Measurements from ENCODE around the gene SPAG6. TPM values are rescaled to one million over a fixed set of nuclear protein-coding genes. Genes with fewer than 3 reads are reported as not detected.

The SPAG6 gene
- total RNA-seq, 4 donors from 2014 or later: 0.64 to 0.75 TPM; not detected in 2

GRCh38 chr10:22458272-22459038 is 113.2 kb downstream of the SPAG6 start:
- 92 to 94% methylated on average over 9 of the region's 9 CpGs for WGBS, 2 donors
- no peak for TF ChIP-seq POLR2A (IDR thresholded peaks at IDR 0.05)
- no peak for TF ChIP-seq CTCF (IDR thresholded peaks at IDR 0.05)
- H3K4me3 ChIP-seq (ENCODE audit: low read depth, poor library complexity, severe bottlenecking): no peak overlapping the region
- intact Hi-C loops (cut with DNase I; ENCODE audit: low total_unique reads): no loop called here
- DNase-seq (ENCODE audit: low spot score in 2 of 2): no peak

- H3K4me3 ChIP-seq (ENCODE audit: low read depth, poor library complexity, severe bottlenecking): no peak overlapping the region
- intact Hi-C loops (cut with DNase I; ENCODE audit: low total_unique reads): no loop called here
- DNase-seq (ENCODE audit: low spot score in 2 of 2): no peak
- TF ChIP-seq CTCF (IDR thresholded peaks at IDR 0.05) (no peak), POLR2A (IDR thresholded peaks at IDR 0.05) (no peak)
- 80 to 81% methylated on average over 2 of the region's 2 CpGs for WGBS, 2 donors
These were observed 114.2 kb downstream of the SPAG6 start for GRCh38 chr10:22459496-22459895.

GRCh38 chr10:22460101-22460500 is 114.8 kb downstream of the SPAG6 start:
- 83 to 86% methylated on average over 7 of the region's 7 CpGs for WGBS, 2 donors
- TF ChIP-seq CTCF (IDR thresholded peaks at IDR 0.05): no peak
- no peak for TF ChIP-seq POLR2A (IDR thresholded peaks at IDR 0.05)
- intact Hi-C loops (cut with DNase I; ENCODE audit: low total_unique reads): no loop called here
- no peak for DNase-seq (ENCODE audit: low spot score in 2 of 2)
- H3K4me3 ChIP-seq (ENCODE audit: low read depth, poor library complexity, severe bottlenecking): no peak overlapping the region

- TF ChIP-seq CTCF (IDR thresholded peaks at IDR 0.05) (no peak), POLR2A (IDR thresholded peaks at IDR 0.05) (no peak)
- intact Hi-C loops (cut with DNase I; ENCODE audit: low total_unique reads): no loop called here
- no peak for DNase-seq (ENCODE audit: low spot score in 2 of 2)
- H3K4me3 ChIP-seq (ENCODE audit: low read depth, poor library complexity, severe bottlenecking): no peak overlapping the region
- WGBS, 2 donors: 95% methylated on average over 6 of the region's 6 CpGs
These were observed 115.5 kb downstream of the SPAG6 start for GRCh38 chr10:22460531-22461403.

GRCh38 chr10:22461891-22462290 is 116.6 kb downstream of the SPAG6 start:
- DNase-seq (ENCODE audit: low spot score in 2 of 2): no peak
- H3K4me3 ChIP-seq (ENCODE audit: low read depth, poor library complexity, severe bottlenecking): no peak overlapping the region
- TF ChIP-seq POLR2A (IDR thresholded peaks at IDR 0.05) (no peak), CTCF (IDR thresholded peaks at IDR 0.05) (no peak)
- WGBS, 2 donors: 75 to 77% methylated on average over 2 of the region's 2 CpGs
- intact Hi-C loops (cut with DNase I; ENCODE audit: low total_unique reads): no loop called here
